ENCODE data around the gene UBXN6. TPM values are rescaled to one million over a fixed set of nuclear protein-coding genes. Genes with fewer than 3 reads are reported as not detected.
A peak's percentile ranks its signal among the peaks of the same experiment; 100 is the strongest.

The UBXN6 gene
- total RNA-seq, 1 experiment from 2014 or later: 34.1 TPM

DNA sequence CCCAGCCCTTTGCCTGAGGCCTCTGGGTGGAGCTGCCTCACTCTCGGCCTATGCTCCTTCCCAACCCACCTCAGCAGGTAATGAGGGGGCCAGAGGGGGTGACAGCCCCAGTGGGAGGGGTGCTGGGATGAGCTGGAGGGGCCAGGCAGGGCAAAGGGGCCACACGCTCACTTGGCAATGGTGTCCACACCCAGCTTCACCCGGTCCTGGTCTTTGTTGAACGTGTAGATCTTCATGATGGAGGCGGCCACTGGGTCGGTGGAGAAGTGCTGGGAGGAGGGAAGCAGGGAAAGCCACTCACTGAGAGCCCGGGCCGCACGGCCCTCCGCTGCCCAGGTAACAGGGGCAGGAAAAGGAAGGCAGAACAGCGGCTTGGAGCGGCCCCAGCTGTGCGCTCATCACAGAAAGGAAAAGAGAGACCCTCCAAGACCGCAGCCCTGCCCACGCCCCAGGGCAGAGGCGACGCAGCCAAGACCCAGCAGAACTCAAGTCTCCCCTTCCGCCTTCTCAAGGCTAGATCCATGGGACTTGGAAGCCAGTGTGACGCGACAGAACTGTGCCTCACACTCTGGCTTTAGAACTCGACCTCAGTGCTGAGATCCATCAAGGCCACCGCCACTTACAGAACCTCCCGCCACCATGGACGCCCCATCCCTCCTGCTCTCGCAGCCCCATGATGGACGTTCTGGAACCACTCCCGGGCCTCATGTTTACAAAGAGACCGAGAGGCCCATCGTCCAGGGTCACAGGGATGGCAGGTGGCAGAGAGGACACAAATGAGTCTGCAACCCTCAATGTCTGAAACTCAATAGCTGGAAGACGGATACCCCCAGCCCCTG lies 9.2 kb downstream of the UBXN6 start:
- H4K20me1 ChIP-seq (ENCODE audit: control insufficient read depth, insufficient read depth, insufficient read length): no peaks in the 10 kb centered on the region
- H3K9ac ChIP-seq (ENCODE audit: extremely low read depth, insufficient read length, low read length): no peak overlapping the region
- no peak overlapping the region for H3T11ph ChIP-seq (ENCODE audit: low read length)
- H3K4me1 Mint-ChIP-seq: no peaks in the 10 kb centered on the region
- H2AFZ ChIP-seq (ENCODE audit: low read length): no peak overlapping the region
- no peak overlapping the region for H3K4me2 ChIP-seq (ENCODE audit: insufficient read depth, insufficient read length, low read length)
- TF ChIP-seq, protein P1, sequence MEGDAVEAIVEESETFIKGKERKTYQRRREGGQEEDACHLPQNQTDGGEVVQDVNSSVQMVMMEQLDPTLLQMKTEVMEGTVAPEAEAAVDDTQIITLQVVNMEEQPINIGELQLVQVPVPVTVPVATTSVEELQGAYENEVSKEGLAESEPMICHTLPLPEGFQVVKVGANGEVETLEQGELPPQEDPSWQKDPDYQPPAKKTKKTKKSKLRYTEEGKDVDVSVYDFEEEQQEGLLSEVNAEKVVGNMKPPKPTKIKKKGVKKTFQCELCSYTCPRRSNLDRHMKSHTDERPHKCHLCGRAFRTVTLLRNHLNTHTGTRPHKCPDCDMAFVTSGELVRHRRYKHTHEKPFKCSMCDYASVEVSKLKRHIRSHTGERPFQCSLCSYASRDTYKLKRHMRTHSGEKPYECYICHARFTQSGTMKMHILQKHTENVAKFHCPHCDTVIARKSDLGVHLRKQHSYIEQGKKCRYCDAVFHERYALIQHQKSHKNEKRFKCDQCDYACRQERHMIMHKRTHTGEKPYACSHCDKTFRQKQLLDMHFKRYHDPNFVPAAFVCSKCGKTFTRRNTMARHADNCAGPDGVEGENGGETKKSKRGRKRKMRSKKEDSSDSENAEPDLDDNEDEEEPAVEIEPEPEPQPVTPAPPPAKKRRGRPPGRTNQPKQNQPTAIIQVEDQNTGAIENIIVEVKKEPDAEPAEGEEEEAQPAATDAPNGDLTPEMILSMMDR (conservative IDR thresholded peaks at IDR 0.05): 0 out of 3 replicates have a peak, but pooled peaks have one; percentile 2
- no peak overlapping the region for H2BK120ac ChIP-seq (ENCODE audit: low read depth, low read length, poor library complexity, severe bottlenecking)
- no peak for DNase-seq
- H2BK5ac ChIP-seq (ENCODE audit: insufficient read length, low read length): no peak overlapping the region
- no peak overlapping the region for H3K23ac ChIP-seq (ENCODE audit: insufficient read length, low read depth, low read length)
- no peaks in the 10 kb centered on the region for H3K27me3 ChIP-seq (ENCODE audit: insufficient read depth, low read length)
- WGBS (ENCODE audit: extremely low coverage, insufficient read length, low lambda C conversion rate): no CpG with 5 or more reads among the region's 30 CpGs
- no peaks in the 10 kb centered on the region for H3K79me2 ChIP-seq (ENCODE audit: insufficient read depth, low read length)
- H3K56ac ChIP-seq (ENCODE audit: insufficient read length, low read depth, low read length): no peak overlapping the region
- H4K5ac ChIP-seq (ENCODE audit: insufficient read length, low read depth, low read length): no peak overlapping the region
- no peaks in the 10 kb centered on the region for H3K23me2 ChIP-seq (ENCODE audit: insufficient read length, low read depth, low read length, poor library complexity, severe bottlenecking)
- H3K14ac ChIP-seq (ENCODE audit: insufficient read depth, low read length): no peak overlapping the region
- H3K4me1 ChIP-seq (ENCODE audit: insufficient read depth, low read length): no peaks in the 10 kb centered on the region
- no peak overlapping the region for H4K91ac ChIP-seq (ENCODE audit: insufficient read length, low read depth, low read length)
- no peak overlapping the region for H4K8ac ChIP-seq (replicated peaks; ENCODE audit: insufficient read length, low read depth, low read length)
- no peak overlapping the region for H2BK12ac ChIP-seq (ENCODE audit: insufficient read length, low read depth, low read length)
- no peaks in the 10 kb centered on the region for H3K9me3 Mint-ChIP-seq
- no peak overlapping the region for H3K18ac ChIP-seq (ENCODE audit: insufficient read length, low read depth, low read length)
- H2AK5ac ChIP-seq (ENCODE audit: insufficient read length, low read length): no peak overlapping the region
- H3K4ac ChIP-seq (ENCODE audit: low read depth, low read length): no peak overlapping the region
- H3K4me3 Mint-ChIP-seq: no peak overlapping the region
- no peaks in the 10 kb centered on the region; the same call in 1 of the 2 replicates for H3K27me3 Mint-ChIP-seq (ENCODE audit: low read depth)
- H2BK15ac ChIP-seq (ENCODE audit: low read depth, low read length): no peak overlapping the region
- peak overlapping the region in 1 of 3 experiments; percentile 75; a peak in 3 of 7 replicates for H3K27ac Mint-ChIP-seq
- H3K27ac ChIP-seq (ENCODE audit: insufficient read length, low read depth, low read length): no peak overlapping the region
- peaks cover 15 to 62% (median 39%) of the 10 kb centered on the region in 3 experiments; a peak in 6 of 7 replicates for H3K36me3 Mint-ChIP-seq (ENCODE audit: insufficient read depth in 1 of 3, low read depth in 3 of 3)
- H3K79me1 ChIP-seq (ENCODE audit: insufficient read depth, low read depth, low read length, poor library complexity, severe bottlenecking): no peaks in the 10 kb centered on the region
- no peak overlapping the region for H2BK20ac ChIP-seq (ENCODE audit: low read depth, low read length, poor library complexity, severe bottlenecking)
- H3K9me3 ChIP-seq (ENCODE audit: control insufficient read depth, low read depth, low read length): no peaks in the 10 kb centered on the region

Measured in H9 (cell line).